C4-2B (cell line): ENCODE results near the gene CUL7.
"Not testable (repeated sequence)": the region's sequence is repeated elsewhere in the genome, so short reads cannot be mapped to it uniquely, and the experiment has no call there.

Experiments used
- H3K27ac ChIP-seq: fragments of 450-650 bp; 2 replicates; pipeline ENCODE4 v1.5.1; 2017
- CTCF ChIP-seq: fragments of 450-650 bp; conservative IDR thresholded peaks from 2 replicates; pipeline ENCODE4 v1.5.1; 2017; ENCODE audit warnings: mild to moderate bottlenecking
- ZFX ChIP-seq: fragments of 450-650 bp; IDR thresholded peaks from 2 replicates; pipeline ENCODE4 v1.6.1; 2017

The CUL7 gene

DNA sequence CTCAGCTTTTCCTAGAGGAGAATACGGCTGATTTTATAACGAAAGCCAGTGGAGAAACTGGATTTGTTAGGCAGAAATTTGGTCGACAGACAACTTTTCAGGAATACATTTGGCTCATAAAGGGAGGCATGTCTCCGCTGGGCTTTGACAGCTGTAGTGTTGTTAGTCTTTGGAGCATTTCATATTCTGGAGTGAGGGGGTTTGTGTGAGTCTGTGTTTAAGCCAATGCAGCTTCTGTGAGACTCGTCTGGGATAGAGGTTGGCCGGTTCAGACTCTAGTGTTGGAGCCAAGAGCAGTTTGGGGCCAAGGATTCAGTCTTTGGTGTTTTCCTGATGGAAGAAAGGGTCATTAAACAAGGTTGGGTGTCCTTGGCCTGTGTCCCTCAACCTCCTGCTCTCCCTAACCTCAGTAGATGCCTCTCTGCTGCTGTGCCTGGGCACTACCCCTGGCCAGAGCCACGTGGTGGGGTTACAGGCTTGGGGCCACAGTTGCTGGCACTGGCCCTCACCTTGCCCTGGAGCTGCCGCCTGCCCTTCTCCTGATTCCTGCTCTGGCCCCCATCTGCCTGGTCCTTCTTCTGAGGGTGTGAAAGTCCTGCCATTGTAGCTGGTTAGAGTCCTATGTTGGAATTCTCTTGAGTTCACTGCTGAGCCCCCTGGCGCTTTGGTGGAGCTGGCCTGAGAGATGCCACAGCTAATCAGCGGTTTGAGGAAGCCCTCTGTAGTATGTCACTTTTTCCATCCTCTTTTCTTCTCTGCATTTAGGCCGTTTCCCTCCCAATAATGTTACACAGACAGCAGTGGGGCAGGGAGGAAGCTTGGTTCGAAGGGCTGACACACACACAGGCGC, 29.4 kb upstream of the CUL7 start:
- H3K27ac ChIP-seq: no peak overlapping the region
- TF ChIP-seq CTCF (no peak), ZFX (no peak)

- not testable (repeated sequence) for H3K27ac ChIP-seq
Observed at GRCh38 chr6:43081922-43082321, 28.3 kb upstream of the CUL7 start.

DNA sequence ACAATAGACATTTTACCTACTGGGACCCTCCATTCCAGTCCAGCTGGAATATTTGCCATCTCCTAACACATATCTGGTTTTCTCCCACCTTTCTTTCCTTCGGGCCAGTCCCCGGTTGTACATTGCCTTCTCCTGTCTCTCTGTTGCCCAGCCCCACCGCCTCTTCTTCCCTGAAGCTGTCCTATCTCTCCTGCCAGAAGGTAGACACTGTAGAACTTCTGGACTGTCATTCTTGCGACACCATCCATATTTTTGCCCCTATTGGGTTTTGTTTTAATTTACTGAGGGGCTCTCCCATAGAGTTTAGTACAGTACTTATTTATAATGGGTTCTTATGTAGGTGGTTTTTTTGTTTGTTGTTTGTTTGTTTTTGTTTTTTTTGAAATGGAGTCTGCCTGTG, 27.4 kb upstream of the CUL7 start:
- H3K27ac ChIP-seq: no peak overlapping the region
- TF ChIP-seq ZFX: no peak
- no peak for TF ChIP-seq CTCF

DNA sequence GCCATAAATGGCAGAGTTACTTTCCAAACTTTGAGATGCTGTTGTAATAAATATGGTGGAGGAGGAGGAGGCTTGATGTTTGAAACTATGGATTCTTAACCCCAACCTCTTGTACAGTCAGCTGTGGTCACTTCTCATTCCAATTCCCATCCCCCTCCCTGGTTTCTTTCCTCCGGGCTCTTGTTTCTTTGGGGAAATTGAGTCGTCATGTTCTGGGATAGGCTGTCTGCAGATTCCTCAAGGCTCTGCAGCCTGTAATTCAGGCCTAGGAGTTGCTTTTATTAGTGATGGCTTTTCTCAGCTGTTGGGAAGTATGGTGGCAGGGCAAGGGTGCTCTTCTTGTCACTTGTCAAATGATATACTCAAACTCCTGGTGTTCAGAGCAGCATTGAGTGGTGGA, 25.0 kb upstream of the CUL7 start:
- no peak overlapping the region for H3K27ac ChIP-seq

DNA sequence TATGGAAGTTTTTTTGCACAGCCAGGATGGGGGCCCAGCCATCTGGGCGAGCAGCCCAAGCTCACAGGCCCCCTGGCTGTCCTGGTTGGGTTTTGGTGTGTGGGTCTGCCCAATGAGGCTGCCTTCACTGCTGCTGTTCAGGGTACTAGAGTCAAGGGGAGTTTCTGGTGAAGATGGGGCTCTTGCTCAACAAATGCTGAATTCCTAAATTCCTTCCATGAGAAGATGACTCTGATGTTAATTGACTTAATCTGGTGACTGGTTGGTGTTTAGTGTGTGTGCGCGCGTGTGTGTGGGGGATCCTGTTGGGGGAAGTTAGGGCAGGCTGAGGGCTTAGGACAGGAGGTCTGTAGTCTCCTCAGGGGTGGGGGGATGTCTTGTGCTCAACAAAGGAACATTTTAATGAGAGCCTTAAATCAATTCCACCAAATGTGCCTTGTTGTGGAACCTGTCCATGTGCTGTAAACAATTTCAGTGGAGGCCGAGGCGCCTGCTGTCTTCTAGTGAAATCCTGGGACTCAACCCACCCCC, 24.4 kb upstream of the CUL7 start:
- TF ChIP-seq CTCF: no peak
- no peak for TF ChIP-seq ZFX
- no peak overlapping the region for H3K27ac ChIP-seq

More for the DNA sequence above, 25.0 kb upstream of the CUL7 start:
- no peak for TF ChIP-seq ZFX
- no peak for TF ChIP-seq CTCF

GRCh38 chr6:43077333-43077809, 23.7 kb upstream of the CUL7 start:
- peak overlapping the region; percentile 53; the same call in 1 of the 2 replicates for H3K27ac ChIP-seq
- TF ChIP-seq CTCF: no peak
- TF ChIP-seq ZFX: no peak

DNA sequence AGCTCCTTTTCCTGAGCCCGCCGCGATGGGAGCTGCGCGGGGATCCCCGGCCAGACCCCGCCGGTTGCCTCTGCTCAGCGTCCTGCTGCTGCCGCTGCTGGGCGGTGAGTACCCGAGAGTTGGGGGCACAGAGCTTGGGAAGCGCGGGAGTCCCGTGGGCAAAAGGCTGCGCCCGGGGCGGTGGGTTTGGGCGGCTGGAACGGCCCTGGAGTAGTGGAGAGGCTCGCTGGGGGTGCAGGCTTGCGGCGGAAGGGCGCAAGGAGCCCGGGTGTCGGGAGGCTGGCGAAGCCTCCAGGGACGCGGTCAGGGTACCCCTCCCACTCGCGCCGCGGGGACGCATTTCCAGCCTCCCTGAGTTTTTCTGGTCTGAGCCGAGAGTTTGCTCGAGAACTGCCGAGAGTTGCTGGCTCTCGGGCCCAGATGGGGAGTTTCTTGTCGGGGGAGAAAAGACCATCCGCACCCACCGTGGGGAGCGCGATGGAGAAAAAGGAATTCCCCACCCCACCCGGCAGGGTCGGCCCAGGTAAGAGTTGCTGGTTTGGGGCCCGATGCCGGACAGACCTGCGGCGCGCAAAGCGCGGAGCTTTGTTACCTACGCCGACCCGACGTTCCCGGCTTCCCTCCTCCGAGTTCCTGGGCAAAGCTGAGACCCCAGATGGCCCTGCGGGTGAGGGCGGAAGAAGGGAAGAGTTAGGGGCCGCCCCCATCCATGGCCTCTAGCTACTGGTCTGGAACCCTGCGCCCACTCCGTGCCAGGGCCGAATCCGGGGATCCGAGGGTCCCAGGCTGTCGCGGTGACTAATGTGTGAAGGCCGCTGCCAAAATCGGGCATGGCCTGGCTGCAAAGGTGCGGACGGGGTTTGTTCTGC, 23.0 kb upstream of the CUL7 start:
- TF ChIP-seq ZFX (no peak), CTCF (no peak)
- peak overlapping the region; percentile 53 for H3K27ac ChIP-seq
